Upper lobe of right lung (tissue), 1 donor: Measurements from ENCODE around the gene NACC1. TPM values are rescaled to one million over a fixed set of nuclear protein-coding genes. Genes with fewer than 3 reads are reported as not detected.
A peak's percentile ranks its signal among the peaks of the same experiment; 100 is the strongest.

ENCODE experiments used
- ATAC-seq: fragments of 200-7000 bp; cut with Tn5 transposase; one replicate; pipeline ENCODE4 v1.9.1; 2020; ENCODE audit warnings: mild to moderate bottlenecking, moderate library complexity
- DNase-seq: peaks from one replicate; pipeline ENCODE4 v3.0.0-alpha.2; 2020
- H3K27ac ChIP-seq: fragments of 200-600 bp; one replicate; pipeline ENCODE4 v1.8.0; 2022
- H3K27me3 ChIP-seq: fragments of 200-600 bp; one replicate; pipeline ENCODE4 v1.8.0; 2022; ENCODE audit warnings: mild to moderate bottlenecking
- H3K36me3 ChIP-seq: fragments of 200-600 bp; one replicate; pipeline ENCODE4 v1.8.0; 2022
- H3K4me1 ChIP-seq: fragments of 200-600 bp; one replicate; pipeline ENCODE4 v1.8.0; 2022
- H3K4me3 ChIP-seq: fragments of 200-600 bp; one replicate; pipeline ENCODE4 v1.8.0; 2022; ENCODE audit warnings: mild to moderate bottlenecking
- H3K9me3 ChIP-seq: fragments of 200-600 bp; one replicate; pipeline ENCODE4 v1.8.0; 2022
- intact Hi-C: fragments of 100-400 bp; cut with DNase I; formaldehyde crosslinking; loops from one replicate; pipeline ENCODE4 v1.11.0; 2022
- total RNA-seq: library from RNA; stranded (reverse); fragmentation: NEBNext Ultra II Directional; extraction: Animal tissue kit (Norgen Biotek cat#: 25700); gene quantifications from one replicate; pipeline ENCODE4 v1.2.1, GENCODE V29; 2021
- TF ChIP-seq, protein P1 (sequence below): fragments of 200-600 bp; IDR thresholded peaks from one replicate; pipeline ENCODE4 v1.8.0; 2022; ENCODE audit warnings: antibody characterized with exemption
- donor health status: DM: no; HTN: yes; CAD: no; lungs with severe emphysema.

Gene NACC1
- total RNA-seq, 1 donor from 2014 or later = 39.8 TPM

DNA sequence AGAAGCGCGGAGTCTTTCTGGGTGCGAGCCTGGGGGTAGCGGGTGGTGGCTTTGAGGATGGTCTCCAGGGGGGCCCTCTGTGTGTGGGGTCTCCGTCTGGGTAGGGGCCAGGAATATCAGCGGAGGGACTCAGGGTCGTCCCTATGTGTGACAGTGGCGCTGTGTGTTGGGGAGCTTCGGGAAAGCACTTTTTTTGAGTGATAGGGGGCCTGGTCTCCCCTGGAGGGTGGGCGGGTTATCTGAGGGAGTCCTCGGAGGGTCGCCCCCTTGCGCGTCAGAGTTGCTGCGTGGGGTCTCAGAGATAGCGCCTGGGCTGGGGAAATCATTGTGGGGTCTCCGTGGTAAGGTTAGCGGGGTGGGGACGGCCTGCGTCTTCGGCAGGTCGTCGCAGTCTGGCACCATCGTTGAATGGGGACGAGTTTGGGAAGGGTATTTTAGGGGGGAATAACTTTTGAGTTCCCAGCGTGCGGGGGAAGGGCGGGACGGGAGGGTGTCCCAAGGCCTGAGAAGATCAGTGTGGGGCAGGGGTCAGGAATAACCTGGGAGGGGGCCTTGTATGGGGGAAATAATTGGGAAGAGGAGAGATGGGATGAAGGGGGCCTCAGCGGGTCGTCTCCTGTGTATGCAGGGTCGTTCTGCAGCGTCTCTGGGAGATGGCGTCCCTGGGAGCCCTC is 33.0 kb downstream of the NACC1 start:
- Histone ChIP-seq H3K4me1 (peaks cover 21% of the 10 kb centered on the region), H3K27ac (peak overlapping the region; percentile 99), H3K4me3 (peak overlapping the region; percentile 96), H3K36me3 (no peaks in the 10 kb centered on the region), H3K27me3 (no peaks in the 10 kb centered on the region), H3K9me3 (no peaks in the 10 kb centered on the region)
- ATAC-seq (no peak), DNase-seq (no peak)
- TF ChIP-seq, protein P1, sequence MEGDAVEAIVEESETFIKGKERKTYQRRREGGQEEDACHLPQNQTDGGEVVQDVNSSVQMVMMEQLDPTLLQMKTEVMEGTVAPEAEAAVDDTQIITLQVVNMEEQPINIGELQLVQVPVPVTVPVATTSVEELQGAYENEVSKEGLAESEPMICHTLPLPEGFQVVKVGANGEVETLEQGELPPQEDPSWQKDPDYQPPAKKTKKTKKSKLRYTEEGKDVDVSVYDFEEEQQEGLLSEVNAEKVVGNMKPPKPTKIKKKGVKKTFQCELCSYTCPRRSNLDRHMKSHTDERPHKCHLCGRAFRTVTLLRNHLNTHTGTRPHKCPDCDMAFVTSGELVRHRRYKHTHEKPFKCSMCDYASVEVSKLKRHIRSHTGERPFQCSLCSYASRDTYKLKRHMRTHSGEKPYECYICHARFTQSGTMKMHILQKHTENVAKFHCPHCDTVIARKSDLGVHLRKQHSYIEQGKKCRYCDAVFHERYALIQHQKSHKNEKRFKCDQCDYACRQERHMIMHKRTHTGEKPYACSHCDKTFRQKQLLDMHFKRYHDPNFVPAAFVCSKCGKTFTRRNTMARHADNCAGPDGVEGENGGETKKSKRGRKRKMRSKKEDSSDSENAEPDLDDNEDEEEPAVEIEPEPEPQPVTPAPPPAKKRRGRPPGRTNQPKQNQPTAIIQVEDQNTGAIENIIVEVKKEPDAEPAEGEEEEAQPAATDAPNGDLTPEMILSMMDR = no peak
- intact Hi-C loops = no loop called here

- Histone ChIP-seq H3K27me3 (no peaks in the 10 kb centered on the region), H3K4me1 (peaks cover 28% of the 10 kb centered on the region), H3K9me3 (no peaks in the 10 kb centered on the region), H3K36me3 (no peaks in the 10 kb centered on the region), H3K27ac (peak overlapping the region; percentile 99), H3K4me3 (peak overlapping the region; percentile 96)
- TF ChIP-seq, protein P1 = peak; percentile 12
- intact Hi-C loops = no loop called here
- peak; percentile 68 for ATAC-seq
- peak; percentile 98 for DNase-seq
These were observed 33.7 kb downstream of the NACC1 start for GRCh38 chr19:13151605-13152355.

- no peaks in the 10 kb centered on the region for H3K27me3 ChIP-seq
- DNase-seq (no peak), ATAC-seq (no peak)
- H3K27ac ChIP-seq = peak overlapping the region; percentile 99
- H3K9me3 ChIP-seq = no peaks in the 10 kb centered on the region
- H3K4me1 ChIP-seq = peaks cover 31% of the 10 kb centered on the region
- TF ChIP-seq, protein P1 = no peak
- H3K4me3 ChIP-seq = peak overlapping the region; percentile 96
- no peaks in the 10 kb centered on the region for H3K36me3 ChIP-seq
- intact Hi-C loops = no loop called here
These were observed 34.4 kb downstream of the NACC1 start for GRCh38 chr19:13152356-13152973.

DNA sequence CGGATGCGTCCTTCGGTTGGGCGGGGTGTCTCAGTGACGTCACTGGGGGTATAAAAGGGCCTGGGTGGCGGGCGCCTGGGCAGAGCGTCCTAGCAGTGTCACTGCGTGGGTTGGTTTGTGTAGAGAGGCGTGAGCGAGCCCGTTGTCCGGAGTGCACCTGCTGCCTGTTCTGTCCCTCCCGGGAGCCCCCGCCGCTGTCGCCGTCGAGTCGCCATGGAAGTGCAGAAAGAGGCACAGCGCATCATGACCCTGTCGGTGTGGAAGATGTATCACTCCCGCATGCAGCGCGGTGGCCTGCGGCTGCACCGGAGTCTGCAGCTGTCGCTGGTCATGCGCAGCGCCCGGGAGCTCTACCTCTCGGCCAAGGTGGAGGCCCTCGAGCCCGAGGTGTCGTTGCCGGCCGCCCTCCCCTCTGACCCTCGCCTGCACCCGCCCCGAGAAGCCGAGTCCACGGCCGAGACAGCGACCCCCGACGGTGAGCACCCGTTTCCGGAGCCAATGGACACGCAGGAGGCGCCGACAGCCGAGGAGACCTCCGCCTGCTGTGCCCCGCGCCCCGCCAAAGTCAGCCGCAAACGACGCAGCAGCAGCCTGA is 35.0 kb downstream of the NACC1 start:
- Histone ChIP-seq H3K9me3 (no peaks in the 10 kb centered on the region), H3K4me1 (peaks cover 31% of the 10 kb centered on the region), H3K27ac (peak overlapping the region; percentile 99), H3K36me3 (no peaks in the 10 kb centered on the region), H3K4me3 (peak overlapping the region; percentile 96), H3K27me3 (no peaks in the 10 kb centered on the region)
- TF ChIP-seq, protein P1 = no peak
- peak; percentile 96 for DNase-seq
- intact Hi-C loops = no loop called here
- peak; percentile 45 for ATAC-seq

DNA sequence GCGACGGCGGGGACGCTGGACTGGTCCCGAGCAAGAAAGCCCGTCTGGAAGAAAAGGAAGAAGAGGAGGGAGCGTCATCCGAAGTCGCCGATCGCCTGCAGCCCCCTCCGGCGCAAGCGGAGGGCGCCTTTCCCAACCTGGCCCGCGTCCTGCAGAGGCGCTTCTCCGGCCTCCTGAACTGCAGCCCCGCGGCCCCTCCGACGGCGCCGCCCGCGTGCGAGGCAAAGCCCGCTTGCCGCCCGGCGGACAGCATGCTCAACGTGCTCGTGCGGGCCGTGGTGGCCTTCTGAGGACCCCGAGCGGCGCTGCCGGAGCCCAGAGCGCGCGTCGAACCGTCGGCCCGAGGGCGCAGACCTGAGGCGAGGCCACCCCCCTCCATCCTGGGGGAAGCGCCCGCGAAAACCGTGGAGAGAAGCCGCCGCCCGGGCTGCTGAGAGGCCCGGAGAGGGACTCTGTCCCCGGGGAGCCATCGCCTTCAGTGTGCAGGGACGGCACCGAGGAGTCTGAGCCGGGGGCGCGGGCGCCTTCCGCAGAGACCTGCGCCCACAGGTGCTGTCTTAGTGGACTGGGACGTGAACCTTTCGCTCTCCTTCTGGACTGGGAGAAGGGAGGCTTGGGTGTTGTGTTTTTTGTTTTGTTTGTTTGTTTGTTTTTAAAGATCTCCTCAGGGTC is 35.6 kb downstream of the NACC1 start:
- TF ChIP-seq, protein P1 = peak; percentile 37
- no peak for DNase-seq

More for the DNA sequence above, 35.6 kb downstream of the NACC1 start:
- no peak for ATAC-seq
- Histone ChIP-seq H3K27me3 (no peaks in the 10 kb centered on the region), H3K4me1 (peaks cover 26% of the 10 kb centered on the region), H3K36me3 (no peaks in the 10 kb centered on the region), H3K4me3 (peak overlapping the region; percentile 96), H3K27ac (peak overlapping the region; percentile 99), H3K9me3 (no peaks in the 10 kb centered on the region)
- intact Hi-C loops = no loop called here
